A549 treated with AZD2906 at 1 μM for 4 hours (cell line): ENCODE measurements around the gene ALPL. TPM values are rescaled to one million over a fixed set of nuclear protein-coding genes. Genes with fewer than 3 reads are reported as not detected.

ENCODE experiments used
- total RNA-seq: library from RNA; stranded (reverse); fragments of 200-300 nt; extraction: Qiagen RNA extraction; gene quantifications from 5 replicates; pipeline ENCODE4 v1.2.3, GENCODE V29; 2022

Gene ALPL
- total RNA-seq = 0.41 to 0.67 TPM (median 0.51 TPM) in 5 replicates

DNA sequence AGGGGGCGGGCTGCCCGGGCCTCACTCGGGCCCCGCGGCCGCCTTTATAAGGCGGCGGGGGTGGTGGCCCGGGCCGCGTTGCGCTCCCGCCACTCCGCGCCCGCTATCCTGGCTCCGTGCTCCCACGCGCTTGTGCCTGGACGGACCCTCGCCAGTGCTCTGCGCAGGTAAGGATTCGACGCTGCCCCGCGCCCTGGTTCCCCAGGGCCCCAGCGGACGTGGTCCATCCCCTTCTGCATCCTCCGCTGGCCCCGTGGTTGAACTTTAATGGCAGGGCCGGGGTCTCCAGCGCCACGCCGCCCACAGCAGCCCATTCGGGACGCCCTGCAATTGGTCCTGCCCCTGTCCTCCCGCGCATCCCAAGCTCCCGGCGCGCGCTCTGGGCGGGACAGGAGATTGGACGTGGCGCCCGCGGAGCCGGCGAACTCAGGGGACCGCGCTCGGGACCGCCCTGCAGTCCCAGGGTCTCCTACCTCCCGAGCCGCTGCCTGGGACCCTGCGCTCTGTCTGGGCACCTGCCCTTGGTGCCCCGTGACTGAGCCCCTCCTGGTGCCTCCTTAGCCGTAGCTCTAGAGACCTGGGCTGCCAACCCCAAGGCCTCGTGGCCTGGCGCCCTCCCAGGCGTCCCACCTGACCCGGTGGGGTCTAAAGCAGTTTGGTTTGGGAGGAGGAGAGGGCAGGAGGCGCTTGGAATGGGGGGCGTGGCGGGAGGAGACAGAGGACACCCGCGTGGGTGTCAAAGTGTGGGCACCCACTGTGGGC lies at the start of gene ALPL:
TSS of gene ALPL (plus strand) at position 73 of the 762 bp plus-strand sequence. CDS start 44,659 bp downstream, outside the sequence.

Other genes with a start within 250 kb of the ALPL start
- 52.3 to 64.4 TPM (median 59.9 TPM) in 5 replicates for gene ECE1, start 219.0 kb upstream of the ALPL start, total RNA-seq
- gene NBPF3, start 69.3 kb upstream of the ALPL start, total RNA-seq = 5.9 to 8.2 TPM (median 6.5 TPM) in 5 replicates
- 8.3 to 10.5 TPM (median 9.7 TPM) in 5 replicates for gene RAP1GAP, start 159.9 kb downstream of the ALPL start, total RNA-seq